HepG2 (cell line): ENCODE measurements around the gene KLHL36. TPM values are rescaled to one million over a fixed set of nuclear protein-coding genes. Genes with fewer than 3 reads are reported as not detected.

Experiments used
- ATAC-seq: fragments of 200-7000 bp; cut with Tn5 transposase; 3 replicates; pipeline ENCODE4 v1.9.1; 2020; ENCODE audit warnings: mild to moderate bottlenecking, moderate library complexity
- BruUV-seq: library from RNA; stranded (reverse); fragments of 400-500 nt; replicated peaks from 2 replicates; lab custom pipeline; 2021; lab: Mats Ljungman, UMichigan
- CTCF ChIA-PET: fragments of 300-600 bp; formaldehyde crosslinking; extraction: SDS; loops from one replicate; lab custom pipeline; 2021; ENCODE audit warnings: low total read pairs, inconsistent platforms, low intra/inter-chr PET ratio; lab: Yijun Ruan, JAX
- POLR2A ChIA-PET: fragments of 350-600 bp; sonication (Branson Sonifier 250); formaldehyde crosslinking; loops from one replicate; lab custom pipeline; 2020; ENCODE audit warnings: antibody characterized with exemption, inconsistent platforms; lab: Yijun Ruan, JAX
- DNase-seq: peaks from one replicate; pipeline ENCODE4 v3.0.0-alpha.2; 2015; ENCODE audit warnings: low spot score
- FAIRE-seq: peaks from 3 replicates; lab custom pipeline; 2011; peaks lifted over from hg19 to GRCh38; lab: Jason Lieb, UNC
- H2AFZ ChIP-seq: one replicate; pipeline ENCODE4 v1.6.1; 2011; ENCODE audit warnings: low read length, inconsistent platforms
- H3K27ac ChIP-seq: fragments of 300-600 bp; 3 replicates; pipeline ENCODE4 v1.8.0; 2011; ENCODE audit warnings: mixed run types, mild to moderate bottlenecking, mixed read lengths, low read length, inconsistent platforms; ENCODE audit not compliant: insufficient read depth; ENCODE audit errors: extremely low read length
- H3K27me3 ChIP-seq, 2 experiments: fragments of 200-600 bp in 1 of 2; 2 replicates in 1 of 2; 3 replicates in 1 of 2; pipeline versions ENCODE4 v1.6.0 to v1.8.0; 2011; ENCODE audit warnings: low read length in 2 of 2, mild to moderate bottlenecking in 2 of 2, moderate library complexity in 2 of 2, inconsistent platforms in 1 of 2; ENCODE audit not compliant: insufficient read depth in 2 of 2, control insufficient read depth in 1 of 2
- H3K36me3 ChIP-seq, 2 experiments: fragments of 200-600 bp in 1 of 2; replicated peaks in 1 of 2; 2 replicates in 1 of 2; 3 replicates in 1 of 2; pipeline versions ENCODE4 v1.5.1 to v1.8.0; 2011; ENCODE audit warnings: low read length in 2 of 2, inconsistent platforms in 1 of 2; ENCODE audit not compliant: insufficient read depth in 2 of 2, control insufficient read depth in 1 of 2
- H3K4me1 ChIP-seq: 2 replicates; pipeline ENCODE4 v1.5.1; 2012; ENCODE audit warnings: low read length, inconsistent platforms; ENCODE audit not compliant: insufficient read depth
- H3K4me2 ChIP-seq: 2 replicates; pipeline ENCODE4 v1.6.0; 2011; ENCODE audit warnings: low read depth, low read length, inconsistent platforms
- H3K4me3 ChIP-seq, 3 experiments: fragments of 200-600 bp in 1 of 3; sonication (generic), shearing (Covaris generic) in 1 of 3; replicated peaks in 1 of 3; 2 replicates each; pipeline ENCODE4 v1.5.1; 2011 to 2016; ENCODE audit warnings: low read length in 3 of 3, inconsistent platforms in 2 of 3, low read depth in 2 of 3, mild to moderate bottlenecking in 2 of 3, control low read depth in 1 of 3, mixed read lengths in 1 of 3; ENCODE audit not compliant: insufficient read depth in 1 of 3
- H3K79me2 ChIP-seq: one replicate; pipeline ENCODE4 v1.6.1; 2011; ENCODE audit warnings: low read length, inconsistent platforms; ENCODE audit not compliant: insufficient read depth
- H3K9ac ChIP-seq: 2 replicates; pipeline ENCODE4 v1.6.0; 2011; ENCODE audit warnings: mild to moderate bottlenecking, low read depth, low read length, inconsistent platforms; ENCODE audit not compliant: insufficient read depth
- H3K9me3 ChIP-seq: 2 replicates; pipeline ENCODE4 v1.5.1; 2012; ENCODE audit warnings: mild to moderate bottlenecking, low read length
- H4K20me1 ChIP-seq: 2 replicates; pipeline ENCODE4 v1.6.0; 2011; ENCODE audit warnings: inconsistent platforms, mild to moderate bottlenecking, low read length, moderate library complexity; ENCODE audit not compliant: insufficient read depth
- CHD2 ChIP-seq: IDR thresholded peaks from 2 replicates; pipeline ENCODE4 v1.6.1; 2011; ENCODE audit warnings: low read depth, low read length, improper control_type of control experiment
- EP300 ChIP-seq, 3 experiments: sonication (generic) in 1 of 3; formaldehyde crosslinking in 1 of 3; IDR thresholded peaks; 2 replicates each; pipeline versions ENCODE4 v1.5.1 to v1.6.1; 2011 to 2020; ENCODE audit warnings: low read depth in 2 of 3, low read length in 2 of 3, borderline replicate concordance in 1 of 3, improper control_type of control experiment in 1 of 3, mild to moderate bottlenecking in 1 of 3, missing genetic modification reagents in 1 of 3, moderate library complexity in 1 of 3
- PHF21A ChIP-seq: sonication (generic); formaldehyde crosslinking; IDR thresholded peaks from 2 replicates; pipeline ENCODE4 v1.5.0; 2020; ENCODE audit warnings: mild to moderate bottlenecking, missing genetic modification reagents
- RNF219 ChIP-seq: sonication (generic); formaldehyde crosslinking; IDR thresholded peaks from 2 replicates; pipeline ENCODE4 v1.5.0; 2020; ENCODE audit warnings: mild to moderate bottlenecking, missing genetic modification reagents
- ZBTB7B ChIP-seq: sonication (generic); formaldehyde crosslinking; IDR thresholded peaks from 2 replicates; pipeline ENCODE4 v1.4.0; 2020; ENCODE audit warnings: missing genetic modification reagents
- ZNF580 ChIP-seq: IDR thresholded peaks from 2 replicates; pipeline ENCODE4 v1.6.1; 2016; ENCODE audit warnings: low read depth, borderline replicate concordance
- ZNF724P ChIP-seq: sonication (generic); formaldehyde crosslinking; IDR thresholded peaks from 2 replicates; pipeline ENCODE4 v1.8.0; 2022; ENCODE audit warnings: missing genetic modification reagents, borderline replicate concordance
- ZNF766 ChIP-seq: sonication (generic); formaldehyde crosslinking; IDR thresholded peaks from 2 replicates; pipeline ENCODE4 v1.5.0; 2020; ENCODE audit warnings: missing genetic modification reagents, borderline replicate concordance
- WGBS: methylation state at CpG from one replicate; pipeline ENCODE4 v1.1.6; 2017; ENCODE audit warnings: low lambda C conversion rate; 5-methylcytosine and 5-hydroxymethylcytosine counted together
- in situ Hi-C: cut with HindIII; loops from 2 replicates; pipeline ENCODE4 v1.10.0; 2017; ENCODE audit warnings: low pct_unique_long_range_greater_than_20kb; ENCODE audit not compliant: extremely low pct_ligation_motif_present
- intact Hi-C: fragments of 100-400 bp; cut with micrococcal nuclease; formaldehyde crosslinking; loops from one replicate; pipeline ENCODE4 v1.10.0; 2022; ENCODE audit not compliant: unreplicated experiment
- polyA plus RNA-seq, 8 experiments: library from polyadenylated mRNA; depleted of rRNA in 3 of 8; stranded (reverse) in 7 of 8; unstranded in 1 of 8; fragments of >200 nt; fragmentation: Illumina TruSeq in 4 of 8; extraction: Trizol in 4 of 8; gene quantifications; 2 replicates each; pipeline versions ENCODE4 v1.2.1 to v1.2.3, GENCODE V29; 2011 to 2016; ENCODE audit warnings: low read depth in 4 of 8, missing spikeins in 1 of 8, mixed read lengths in 1 of 8; ENCODE audit not compliant: insufficient read depth in 1 of 8
- total RNA-seq, 5 experiments: library from RNA; depleted of rRNA; stranded (reverse); fragments of >200 nt; fragmentation: Illumina TruSeq; extraction: Trizol; gene quantifications; 2 replicates each; pipeline ENCODE4 v1.2.3, GENCODE V29; 2016; ENCODE audit warnings: low read depth in 1 of 5

KLHL36 gene
- total and polyA plus RNA-seq, 2 of the 13 experiments (the other 11 are each of a cell fraction or from before 2014, with no cell fraction given): 24.3 to 26.0 TPM

GRCh38 chr16:84665843-84666242, 17.5 kb downstream of the KLHL36 start (continued):
- no peak for TF ChIP-seq CHD2
- TF ChIP-seq PHF21A (CRISPR knock-in tag): no peak
- no peak for TF ChIP-seq RNF219 (CRISPR knock-in tag)
- TF ChIP-seq ZNF580 (CRISPR knock-in tag): no peak
- no peak for TF ChIP-seq ZBTB7B (CRISPR knock-in tag)
- no peak for TF ChIP-seq ZNF766
- TF ChIP-seq, all 625 proteins: peak for 0

- no peak overlapping the region for H3K4me3 ChIP-seq
- H3K79me2 ChIP-seq: no peaks in the 10 kb centered on the region
- no peak for DNase-seq
- intact Hi-C loops: no loop called here
- whole genome bisulfite sequencing: 91% methylated on average over 16 of the region's 16 CpGs
- FAIRE-seq: no peak
- H3K9me3 ChIP-seq: no peaks in the 10 kb centered on the region
- TF ChIP-seq ZNF724P (CRISPR knock-in tag) (no peak), EP300 (IDR thresholded peaks at IDR 0.05; ENCODE audit: low read depth in 2 of 2, low read length in 2 of 2) (no peak), EP300 (CRISPR knock-in tag; IDR thresholded peaks at IDR 0.05; ENCODE audit: borderline replicate concordance) (no peak)
- ChIA-PET POLR2A (no interaction called here), CTCF (no interaction called here)
- in situ Hi-C loops: no loop called here
- no TSS peak for BruUV-seq
- ATAC-seq: no peak
- no peaks in the 10 kb centered on the region for H4K20me1 ChIP-seq
- H3K36me3 ChIP-seq: peaks cover 4 to 13% of the 10 kb centered on the region in 2 experiments; a peak in 4 of 5 replicates
- no peaks in the 10 kb centered on the region for H3K27me3 ChIP-seq
- no peak overlapping the region for H2AFZ ChIP-seq
- no peak overlapping the region for H3K9ac ChIP-seq
- no peak overlapping the region for H3K27ac ChIP-seq
- no peak overlapping the region for H3K4me2 ChIP-seq
- peaks cover 10% of the 10 kb centered on the region for H3K4me1 ChIP-seq
These were observed 19.4 kb downstream of the KLHL36 start for GRCh38 chr16:84667600-84668309.
